Stimulated activated CD8-positive, alpha-beta memory T cell treated with anti-CD3 and anti-CD28 coated beads, Interleukin-4, amount 100 ng/mL, for 48 hours (primary cell): Measurements from ENCODE around the gene RCOR2.

ENCODE experiments used
- DNase-seq: peaks from one replicate; pipeline ENCODE4 v3.0.0-alpha.2; 2020

RCOR2 gene

DNA sequence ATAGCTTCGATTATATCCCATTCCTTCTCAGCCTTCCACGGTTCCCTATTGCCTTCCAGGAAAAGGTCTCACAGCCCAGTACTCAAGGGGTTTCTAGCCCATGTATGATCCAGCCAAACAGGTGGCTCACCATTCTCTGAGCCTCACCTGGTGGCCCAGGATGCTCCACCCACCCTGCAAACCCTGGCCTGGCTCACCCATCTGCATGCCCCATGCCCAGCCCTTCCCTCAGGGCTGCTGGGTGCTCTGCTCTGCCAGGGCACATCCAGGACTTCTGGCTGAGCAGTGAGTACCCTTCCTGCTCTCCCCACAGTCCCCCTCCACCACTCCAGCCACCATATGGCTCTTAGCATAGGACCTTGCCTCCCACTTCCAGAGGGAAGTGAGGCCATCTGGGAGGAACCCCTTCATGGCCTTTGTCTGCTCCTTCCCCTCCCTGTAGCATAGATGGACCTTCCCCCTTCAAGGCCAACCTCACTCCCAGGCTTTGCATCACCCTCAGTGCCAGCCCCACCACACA lies 5.8 kb upstream of the RCOR2 start:
- DNase-seq, result no peak

DNA sequence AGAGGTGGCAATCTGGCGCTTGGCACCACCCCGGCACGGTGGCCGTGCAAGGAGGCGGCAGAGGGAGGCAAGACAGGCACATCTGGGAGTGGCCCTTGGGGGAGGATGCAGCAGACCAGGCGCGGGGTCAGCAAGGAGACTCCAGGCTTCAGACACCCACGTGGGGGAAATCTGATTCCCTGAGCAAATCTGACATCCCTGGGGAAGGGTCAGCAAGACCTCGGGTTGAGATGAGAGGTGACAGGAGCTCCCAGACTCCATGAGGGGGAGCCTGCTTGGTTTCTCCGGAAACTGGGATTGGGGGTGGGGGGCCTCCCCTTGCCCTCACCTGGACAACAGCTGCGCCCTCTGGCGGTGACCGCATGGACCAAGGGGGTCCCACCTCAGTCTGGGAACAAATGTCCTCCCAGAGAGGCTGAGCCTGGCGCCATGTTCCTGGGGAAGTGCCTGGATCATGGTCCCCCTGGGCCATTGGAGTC lies 4.0 kb upstream of the RCOR2 start:
- peak; percentile 75 for DNase-seq

DNA sequence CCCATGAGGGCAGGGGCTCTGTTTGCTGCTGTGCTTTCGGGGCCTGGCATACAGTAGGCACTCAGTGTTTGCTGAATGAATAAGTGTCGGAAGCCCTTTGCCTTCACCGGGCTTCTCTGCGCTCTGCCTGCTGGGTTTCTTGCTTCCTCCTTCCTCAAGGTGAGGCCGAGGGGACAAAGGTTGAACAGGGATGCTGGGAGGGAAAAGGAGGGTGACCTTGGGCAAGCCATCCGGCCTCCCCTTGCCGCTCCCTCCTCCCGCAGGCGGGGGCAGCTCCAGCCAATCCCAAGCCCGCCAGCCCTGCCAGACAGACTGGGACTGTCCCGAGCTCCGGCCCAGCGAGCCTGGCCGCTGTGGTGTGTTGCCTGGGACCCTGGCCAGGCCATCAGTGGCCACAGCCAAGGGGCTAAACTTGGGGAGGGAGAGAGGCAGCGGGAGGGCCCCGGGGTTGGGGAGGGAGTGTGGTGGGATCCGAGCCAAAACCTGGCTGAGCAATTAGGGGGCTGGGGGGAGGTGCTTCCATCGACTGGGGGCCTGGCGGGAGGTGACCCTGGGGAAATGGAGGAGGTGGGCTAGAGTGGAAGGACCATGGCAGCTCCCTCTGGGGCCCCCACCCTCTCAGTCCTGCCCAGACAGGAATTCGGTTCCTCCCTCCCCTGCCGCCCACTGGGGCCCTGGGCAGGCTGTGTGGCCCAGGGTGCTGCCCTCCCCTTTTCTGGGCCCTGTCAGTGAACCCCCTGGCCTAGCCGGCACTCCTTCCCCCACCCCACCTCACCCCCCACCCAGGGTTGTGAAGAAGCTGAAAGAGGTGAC lies 3.4 kb upstream of the RCOR2 start:
- DNase-seq, result peak; percentile 26

DNA sequence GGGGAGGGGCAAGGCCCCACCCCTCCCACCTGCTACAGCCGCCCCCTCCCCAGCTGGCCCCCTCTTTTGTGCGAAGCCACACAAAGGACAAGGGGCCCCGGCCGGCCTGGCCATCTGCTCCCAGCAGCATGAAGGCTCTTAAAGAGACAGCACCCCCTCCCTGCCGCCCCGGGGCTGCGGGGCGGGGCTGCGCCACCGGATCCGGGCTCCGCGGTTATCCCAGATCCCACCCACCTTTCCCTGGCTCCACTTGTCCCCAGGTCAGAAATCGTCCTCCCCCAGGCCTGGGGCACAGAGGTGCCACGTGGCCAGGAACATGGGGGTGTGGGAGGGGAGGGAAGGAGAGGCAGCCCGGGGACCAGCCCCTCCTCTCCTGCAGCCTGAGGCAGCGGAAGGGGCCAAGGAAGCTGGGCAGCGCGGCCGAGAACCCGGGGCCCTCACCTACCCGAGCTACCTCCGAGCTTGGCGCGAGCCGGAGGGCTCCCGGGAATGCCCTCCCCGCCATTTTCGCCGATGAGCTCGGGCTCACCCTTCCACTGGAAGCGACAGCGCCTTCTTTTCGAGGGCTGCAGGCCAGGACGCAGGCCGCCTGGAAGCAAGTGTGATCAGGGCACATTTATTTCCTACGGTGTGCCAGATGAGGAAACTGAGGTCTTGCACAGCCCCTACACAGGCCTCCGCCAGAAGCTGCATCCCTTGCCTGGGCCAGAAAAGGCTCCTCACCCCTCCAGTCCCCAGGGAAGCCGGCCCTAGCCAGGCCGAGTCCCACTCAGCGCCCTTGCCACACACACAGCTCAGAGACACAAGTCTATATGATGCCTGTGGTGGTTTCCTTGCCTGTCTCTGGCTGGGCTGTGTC lies 2.5 kb upstream of the RCOR2 start:
- DNase-seq, result no peak

DNA sequence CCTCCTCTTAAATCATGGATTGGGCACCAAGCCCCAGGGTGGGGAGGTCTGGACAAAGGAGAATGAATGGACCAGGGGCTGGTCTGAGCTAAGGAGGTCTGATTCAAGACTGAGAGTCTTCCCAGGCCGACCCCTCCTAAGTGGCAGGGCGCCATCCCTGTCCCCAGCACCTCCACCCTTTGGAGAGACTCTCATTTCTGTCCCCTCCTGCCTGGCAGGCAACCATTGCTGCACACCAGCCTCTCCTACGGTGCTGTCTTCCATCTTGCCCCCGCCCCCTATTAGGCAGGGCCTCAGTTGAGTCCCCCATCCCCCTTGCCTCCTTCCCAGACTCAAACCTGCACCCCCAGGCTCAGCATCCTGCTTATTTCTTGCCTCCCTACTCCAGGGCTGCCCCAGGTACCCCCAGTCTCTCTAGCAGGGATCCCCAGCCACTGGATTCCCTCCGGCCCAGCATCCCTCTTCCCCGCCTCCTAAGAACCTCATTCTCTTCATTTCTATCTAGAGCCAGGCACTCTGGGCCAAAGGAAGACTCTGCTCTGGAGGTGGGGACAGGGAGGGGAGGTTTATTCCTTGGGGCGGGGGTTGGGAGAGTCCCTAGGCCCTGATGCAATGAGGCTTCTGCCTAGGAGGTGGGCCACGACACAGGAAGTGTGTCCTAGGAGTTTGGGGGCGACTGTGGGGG lies 1.7 kb upstream of the RCOR2 start:
- DNase-seq, result no peak

DNA sequence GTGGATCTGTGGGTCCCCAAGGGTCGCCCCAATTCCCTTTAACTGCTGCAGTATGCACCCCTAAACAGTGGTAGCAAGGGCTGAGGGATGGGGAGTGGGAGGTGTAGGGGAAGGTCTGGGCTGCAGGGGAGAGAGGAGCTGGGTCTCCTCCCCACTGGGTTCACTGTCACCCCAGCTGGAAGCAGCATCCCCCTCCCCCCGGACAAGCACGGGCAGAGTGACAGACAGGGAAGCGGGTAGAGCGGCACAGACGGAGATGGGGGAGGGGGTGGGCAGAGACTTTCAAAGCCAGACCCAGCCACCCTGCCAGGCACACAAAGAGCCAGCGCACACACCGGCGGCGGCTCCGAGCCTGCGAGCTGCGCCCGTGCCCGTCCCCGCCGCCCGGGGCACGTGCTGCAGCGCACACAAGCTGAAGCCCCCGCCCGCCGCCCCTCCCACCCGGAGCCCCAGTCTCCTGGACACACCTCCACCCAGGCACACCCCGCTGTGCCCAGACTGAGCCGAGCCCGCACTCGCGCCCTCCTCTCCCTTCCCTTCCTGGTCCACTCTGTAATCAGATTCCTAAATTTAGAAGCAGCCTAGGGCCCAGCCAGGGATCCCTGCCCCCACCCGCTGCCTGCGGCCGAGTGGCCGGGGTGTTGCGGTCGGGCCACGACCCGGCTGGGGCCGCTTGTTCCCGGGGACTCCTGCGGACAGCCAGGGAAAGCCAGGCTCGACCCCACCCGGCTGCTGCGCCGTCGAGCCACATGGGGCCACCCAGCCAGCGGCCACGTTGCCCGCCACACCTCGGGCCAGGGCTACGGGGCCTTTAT lies 935 bp upstream of the RCOR2 start:
- DNase-seq, result peak; percentile 45

DNA sequence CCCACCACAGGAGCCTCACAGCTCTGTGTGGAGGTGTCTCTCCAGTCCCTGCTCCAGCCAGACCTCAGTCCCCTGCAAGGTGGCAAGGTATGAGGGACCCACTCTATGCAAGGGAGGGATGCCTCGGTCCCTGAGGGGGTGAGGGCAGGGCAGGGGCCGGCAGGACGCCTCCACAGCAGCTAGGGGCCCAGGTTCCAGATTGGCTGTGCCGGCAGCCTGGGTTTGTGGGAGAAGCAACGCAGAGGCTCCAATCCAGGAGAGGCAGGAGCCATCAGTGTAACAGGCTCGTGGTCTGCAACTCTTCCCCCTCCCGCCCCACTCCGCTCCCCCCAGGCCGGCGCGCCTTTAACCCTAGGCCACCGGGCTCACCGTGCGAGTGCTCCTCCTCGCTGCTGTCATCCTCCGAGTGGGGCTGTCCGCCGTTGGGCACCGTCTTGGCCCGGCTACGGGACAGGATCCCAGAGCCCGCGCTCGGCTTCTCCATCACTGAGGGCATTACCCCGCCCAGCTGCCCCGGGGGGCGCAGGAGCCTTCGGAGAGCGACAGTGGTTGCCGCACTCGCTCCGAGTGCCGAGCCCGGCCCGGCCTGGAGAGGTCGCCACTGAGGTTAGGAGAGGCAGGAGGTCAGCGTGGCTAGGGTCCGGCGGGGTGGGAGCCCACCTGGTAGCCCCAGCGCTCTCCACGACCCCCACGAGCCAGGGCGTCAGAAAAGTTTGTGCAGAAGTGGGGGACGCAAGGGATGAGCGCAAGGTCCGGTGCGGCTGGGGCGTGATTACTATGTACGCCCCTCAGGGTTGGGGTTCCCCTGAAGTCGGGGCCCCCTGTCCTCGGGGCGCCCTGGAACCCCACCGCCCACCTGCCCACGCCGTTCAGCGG lies 765 bp downstream of the RCOR2 start:
- peak; percentile 70 for DNase-seq

DNA sequence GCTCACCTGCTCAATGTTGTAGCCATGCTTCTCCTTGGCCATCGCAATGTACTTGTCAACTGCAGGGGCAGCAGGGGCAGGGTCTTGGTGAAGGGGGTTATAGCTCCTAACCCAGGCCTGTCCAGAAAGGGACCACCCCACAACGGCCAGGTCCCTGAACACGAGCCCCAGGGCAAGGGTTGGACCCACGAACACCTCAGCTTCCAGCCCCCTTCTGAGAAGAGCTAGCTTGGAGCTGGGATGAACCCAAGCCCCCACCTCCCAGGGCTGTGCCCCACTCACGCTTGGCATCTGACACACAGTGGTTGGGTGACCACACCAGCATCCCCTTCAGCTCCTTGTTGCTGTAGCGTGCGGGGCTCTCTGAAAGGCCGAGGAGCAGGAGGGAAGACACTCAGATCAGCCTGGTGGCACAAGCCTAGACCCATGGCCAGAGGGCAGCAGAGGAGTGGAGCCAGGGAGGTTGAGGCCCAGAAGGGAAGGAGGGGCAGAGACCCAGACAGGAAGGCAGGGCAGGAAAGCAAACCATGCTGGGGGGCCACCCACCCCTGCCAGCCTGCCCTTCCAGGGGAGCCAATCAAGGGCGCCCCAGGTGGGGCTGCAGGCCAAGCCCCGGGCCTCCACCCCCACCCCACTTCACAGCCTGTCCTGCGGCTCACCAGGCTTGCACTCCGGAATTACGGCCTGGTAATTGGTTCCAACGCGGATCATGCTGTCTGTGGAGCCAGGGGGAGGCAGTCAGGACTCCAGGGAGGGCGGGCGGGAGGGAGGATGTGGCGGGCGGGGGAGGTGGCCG lies 1.9 kb downstream of the RCOR2 start:
- no peak for DNase-seq

DNA sequence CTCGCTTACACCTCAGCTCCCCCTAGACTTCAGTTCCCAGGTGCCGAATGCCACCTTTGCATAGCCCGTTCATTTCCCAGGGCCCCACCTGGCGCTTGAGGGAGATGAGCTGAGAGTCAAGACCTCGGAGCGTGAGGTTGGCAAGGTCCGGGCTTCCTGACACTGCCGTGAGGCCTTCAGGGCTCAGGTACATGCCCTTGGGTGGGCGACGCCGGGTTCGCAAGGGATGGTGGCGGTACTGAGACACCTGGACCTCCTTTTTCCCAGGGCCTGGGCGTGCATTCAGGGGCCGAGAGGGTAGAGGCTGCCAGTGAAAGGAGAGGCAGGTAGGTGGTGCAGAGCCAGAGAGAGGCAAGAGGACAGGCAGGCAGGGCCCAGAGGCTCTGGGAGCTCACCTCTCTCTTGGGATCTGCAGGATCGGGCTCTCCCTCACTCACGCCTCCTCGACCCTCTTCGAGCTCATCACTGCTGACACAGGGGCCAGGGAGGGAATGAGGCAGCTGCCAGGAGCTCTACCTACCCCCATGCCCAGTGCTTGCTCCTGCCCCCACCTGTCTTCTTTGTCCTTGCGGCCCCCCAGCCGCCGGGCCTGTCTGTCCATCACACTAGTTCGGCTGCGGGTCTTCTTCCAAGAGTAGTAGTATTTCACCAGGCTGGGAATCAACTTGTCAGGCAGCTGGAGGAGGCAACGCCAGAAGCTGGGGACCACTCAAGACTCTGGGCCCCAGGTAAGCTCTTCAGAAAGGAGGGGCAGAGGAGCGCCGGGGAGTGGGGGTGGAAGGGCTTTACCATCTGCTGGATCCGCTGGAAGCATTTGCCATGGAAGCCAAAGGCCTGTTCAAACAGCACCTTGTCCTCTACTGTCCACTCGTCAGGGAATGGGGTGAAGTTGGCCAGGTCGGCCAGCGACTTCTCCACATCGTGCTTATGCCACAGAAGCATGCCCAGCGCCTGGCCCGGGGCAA lies 2.8 kb downstream of the RCOR2 start:
- DNase-seq, result no peak

DNA sequence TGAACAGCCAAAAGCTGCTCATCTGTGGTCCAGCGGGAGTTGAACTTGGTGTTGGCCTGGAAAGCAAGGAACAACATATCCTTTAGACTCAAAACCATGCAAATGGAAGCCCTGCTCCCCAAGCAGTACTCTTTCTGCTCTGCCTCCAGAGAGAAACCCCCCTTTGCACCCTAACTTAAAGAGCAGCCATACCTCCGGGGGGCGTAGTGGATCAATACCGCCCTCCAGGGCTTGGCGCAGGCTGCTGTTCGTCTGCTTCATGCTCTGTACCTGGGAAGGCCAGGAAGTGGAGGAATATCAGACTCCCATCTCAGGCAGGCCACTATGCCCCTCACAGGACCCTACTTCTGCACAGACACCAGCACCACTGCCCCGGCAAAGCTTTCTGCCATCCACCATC lies 4.3 kb downstream of the RCOR2 start:
- DNase-seq, result no peak

DNA sequence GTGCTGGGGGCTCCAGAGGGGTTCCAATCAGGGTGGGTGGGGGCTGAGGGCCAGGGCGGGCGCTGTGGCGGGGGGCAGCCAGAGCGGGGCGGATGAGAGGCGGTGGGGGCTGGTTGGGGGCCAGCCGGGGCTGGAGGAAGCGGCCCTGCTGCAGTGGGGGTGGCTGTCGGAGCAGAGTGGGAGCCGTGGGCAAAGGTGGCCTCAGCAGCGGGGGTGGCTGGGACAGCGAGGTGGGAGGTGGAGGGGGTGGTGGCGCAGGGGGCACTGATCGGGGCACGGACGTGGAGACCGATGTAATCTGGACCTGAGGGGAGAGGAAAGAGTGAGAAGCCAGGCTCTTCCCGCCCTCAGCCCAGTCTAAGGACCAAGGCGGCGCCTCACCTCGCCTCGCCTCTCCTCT lies 5.1 kb downstream of the RCOR2 start:
- no peak for DNase-seq

DNA sequence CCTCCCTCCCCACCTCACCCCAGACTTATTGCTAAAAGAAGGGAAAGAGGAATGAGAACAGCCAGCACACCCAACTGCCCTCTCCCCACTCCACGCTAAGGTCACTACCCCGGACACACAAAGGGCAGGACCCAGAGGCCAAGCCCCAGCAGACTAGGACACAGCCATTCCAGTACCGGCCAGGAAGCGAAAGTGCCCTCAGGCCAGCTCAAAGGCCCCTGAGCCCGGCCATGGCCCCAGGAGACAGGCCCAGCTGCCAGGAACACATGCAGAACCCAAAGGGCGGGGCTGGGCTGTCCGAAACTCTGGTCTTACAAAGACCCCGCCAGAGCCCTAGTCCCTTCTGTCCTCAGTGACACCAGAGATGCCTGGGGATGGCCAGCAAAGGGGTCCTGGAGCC lies 5.5 kb downstream of the RCOR2 start:
- DNase-seq, result no peak

DNA sequence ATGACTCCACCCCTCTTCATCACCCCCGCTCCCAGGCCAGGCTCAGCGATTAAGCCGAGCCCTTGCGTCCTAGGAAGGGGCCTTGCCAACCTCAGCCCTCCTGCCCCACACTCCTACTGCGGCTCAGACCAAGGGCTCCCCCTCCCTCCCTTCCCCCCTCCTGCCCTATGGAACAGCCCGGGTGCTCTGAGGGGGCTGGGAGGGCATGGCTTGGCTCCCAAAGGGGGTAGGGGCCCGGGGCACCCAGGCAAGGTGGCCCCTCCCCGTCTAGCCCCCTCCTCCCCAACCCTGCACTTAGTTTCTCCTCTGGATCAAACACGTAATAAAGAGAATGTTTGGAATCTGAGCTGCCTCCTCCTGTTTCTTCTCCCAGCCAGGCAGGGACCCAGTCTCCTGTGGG lies 6.3 kb downstream of the RCOR2 start:
- no peak for DNase-seq

DNA sequence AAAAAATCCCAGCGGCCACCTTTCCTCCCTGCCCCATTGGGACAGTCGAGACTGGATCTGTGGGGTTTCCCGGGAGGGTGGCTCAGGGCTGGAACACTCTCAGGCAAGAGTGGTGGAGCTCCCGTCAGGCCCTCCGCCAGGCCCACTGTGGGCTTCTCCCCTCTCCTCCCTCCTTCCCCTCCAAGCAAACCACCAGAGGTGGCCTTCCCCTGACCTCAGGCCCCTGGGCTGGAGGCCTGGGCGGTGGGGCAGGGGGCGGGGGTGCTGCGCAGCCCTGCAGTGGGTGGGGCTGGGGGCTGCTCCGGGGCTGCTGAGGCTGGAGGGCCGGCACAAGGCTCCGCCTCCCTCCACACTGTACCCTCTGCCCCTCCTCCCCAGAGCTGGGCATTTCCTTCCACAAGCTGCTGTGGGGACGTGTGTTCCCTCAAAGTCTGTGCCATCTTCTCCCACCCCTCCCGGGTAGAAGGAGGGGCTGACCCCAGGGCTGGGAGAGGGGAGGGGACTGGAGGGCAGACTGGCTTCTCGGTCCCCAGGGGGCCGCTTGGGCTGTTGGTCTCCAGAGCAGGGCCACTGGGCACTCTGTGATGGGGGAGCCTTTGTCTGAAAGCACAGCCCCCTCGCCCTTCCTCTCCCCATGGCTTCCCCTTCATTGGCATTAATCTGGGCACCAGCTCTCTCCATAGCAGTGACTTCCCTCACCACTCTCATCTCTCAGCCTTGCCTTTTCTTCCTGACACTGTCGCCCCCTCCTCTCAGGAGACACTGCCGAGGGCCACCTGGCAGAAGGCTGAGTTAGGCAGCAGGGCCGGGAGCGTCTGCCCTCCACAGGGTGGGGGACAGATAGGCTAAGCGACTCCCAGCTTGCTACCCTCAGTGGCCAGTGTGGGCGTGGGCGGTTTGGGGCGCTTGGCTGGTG lies 7.1 kb downstream of the RCOR2 start:
- no peak for DNase-seq

DNA sequence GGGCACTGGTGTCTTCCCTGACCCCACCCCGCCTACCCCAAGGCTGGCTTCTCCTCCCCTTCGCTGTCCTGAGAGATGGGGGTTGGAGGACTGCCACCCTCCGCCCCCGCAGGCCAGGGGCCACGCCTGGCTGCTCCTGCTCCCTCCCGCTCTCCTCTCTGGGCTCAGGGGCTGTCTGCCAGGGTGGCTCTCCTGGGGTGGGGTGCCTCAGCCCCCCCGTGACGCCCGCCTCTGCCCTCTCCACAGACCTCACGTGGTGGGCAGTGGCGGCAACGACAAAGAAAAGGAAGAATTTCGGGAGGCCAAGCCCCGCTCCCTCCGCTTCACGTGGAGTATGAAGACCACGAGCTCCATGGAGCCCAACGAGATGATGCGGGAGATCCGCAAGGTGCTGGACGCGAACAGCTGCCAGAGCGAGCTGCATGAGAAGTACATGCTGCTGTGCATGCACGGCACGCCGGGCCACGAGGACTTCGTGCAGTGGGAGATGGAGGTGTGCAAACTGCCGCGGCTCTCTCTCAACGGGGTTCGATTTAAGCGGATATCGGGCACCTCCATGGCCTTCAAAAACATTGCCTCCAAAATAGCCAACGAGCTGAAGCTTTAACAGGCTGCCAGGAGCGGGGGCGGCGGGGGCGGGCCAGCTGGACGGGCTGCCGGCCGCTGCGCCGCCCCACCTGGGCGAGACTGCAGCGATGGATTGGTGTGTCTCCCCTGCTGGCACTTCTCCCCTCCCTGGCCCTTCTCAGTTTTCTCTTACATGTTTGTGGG lies 8.1 kb downstream of the RCOR2 start:
- DNase-seq, result no peak

DNA sequence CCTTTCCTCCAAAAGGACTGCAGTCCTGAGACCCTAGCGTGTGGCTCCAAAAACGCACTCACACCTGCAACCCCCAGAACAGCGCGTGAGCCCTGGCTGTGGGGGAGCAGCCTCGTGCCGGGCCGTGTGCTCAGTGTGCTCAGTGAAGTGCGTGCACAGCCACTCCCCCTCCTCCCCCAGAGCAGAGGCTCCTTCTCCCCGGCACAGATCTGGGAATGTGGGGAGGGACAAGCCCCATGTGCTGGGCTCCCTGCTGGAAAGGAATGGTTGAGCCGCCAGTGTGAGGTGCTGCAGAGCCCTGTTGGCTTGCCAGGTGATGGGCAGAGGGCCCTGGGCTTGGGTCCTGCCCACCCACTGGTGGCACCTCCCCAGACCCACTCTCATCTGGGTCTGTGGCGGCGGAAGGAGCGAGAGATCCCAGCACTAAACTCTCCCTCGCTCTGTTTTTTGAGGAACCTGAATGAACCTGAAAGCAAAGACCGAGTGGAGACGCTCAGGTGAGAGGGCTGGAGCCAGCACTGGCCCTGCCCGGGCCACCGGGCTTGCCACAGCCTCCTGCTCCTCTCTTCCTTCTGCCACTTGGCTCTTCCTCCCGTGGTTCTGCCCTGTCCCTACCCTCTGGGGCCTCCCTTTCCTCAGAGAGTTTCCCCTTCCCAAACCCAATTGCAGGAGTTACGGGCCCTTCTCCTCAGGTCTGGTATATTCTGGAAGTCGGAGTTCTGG lies 9.0 kb downstream of the RCOR2 start:
- DNase-seq, result no peak

DNA sequence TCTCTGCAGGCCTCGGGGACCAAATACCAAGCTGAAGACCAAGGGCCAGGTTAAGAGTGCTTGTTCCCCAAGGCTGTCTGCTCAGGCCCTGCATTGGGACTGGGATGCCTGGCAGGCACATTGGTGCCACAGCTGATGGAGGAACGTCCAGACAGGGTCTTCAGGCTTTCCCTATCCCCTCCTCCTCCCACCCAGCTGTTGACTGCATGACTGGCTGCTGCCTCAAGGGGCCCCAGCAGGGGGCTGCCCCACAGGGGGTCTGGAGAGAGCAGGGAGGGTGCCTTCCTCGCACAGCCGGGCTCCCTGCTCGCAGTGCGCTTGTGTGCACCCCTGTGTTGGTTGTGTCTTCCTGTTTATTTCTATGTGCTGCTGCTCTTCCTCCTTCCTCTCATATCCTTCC lies 9.9 kb downstream of the RCOR2 start:
- no peak for DNase-seq
